GM18870 (cell line): ENCODE results near the gene C1QTNF6.

Source experiments
- ATAC-seq: cut with Tn5 transposase; IDR thresholded peaks from one replicate; pipeline ENCODE4 v1.9.1; 2021; ENCODE audit warnings: moderate library complexity; ENCODE audit not compliant: unreplicated experiment

Gene C1QTNF6

DNA sequence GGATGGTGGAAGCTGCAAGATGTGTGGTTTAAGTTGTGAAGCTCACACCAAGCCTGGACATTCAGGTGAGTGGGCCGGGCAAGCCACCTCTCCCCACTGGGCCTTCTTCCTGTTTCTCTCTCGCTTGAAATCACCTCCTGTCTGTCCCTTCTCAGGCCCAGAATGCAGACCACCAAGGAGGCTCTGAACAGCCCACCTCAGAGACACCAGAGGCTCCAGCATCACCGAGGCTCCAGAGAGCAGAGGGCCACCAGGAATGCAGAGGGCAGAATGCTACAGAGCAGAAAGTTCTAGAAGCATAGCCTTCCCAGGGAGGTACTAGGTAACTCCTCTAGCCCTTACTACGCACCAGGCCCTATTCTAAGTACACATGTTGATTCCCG lies 23.6 kb downstream of the C1QTNF6 start:
- no peak for ATAC-seq

DNA sequence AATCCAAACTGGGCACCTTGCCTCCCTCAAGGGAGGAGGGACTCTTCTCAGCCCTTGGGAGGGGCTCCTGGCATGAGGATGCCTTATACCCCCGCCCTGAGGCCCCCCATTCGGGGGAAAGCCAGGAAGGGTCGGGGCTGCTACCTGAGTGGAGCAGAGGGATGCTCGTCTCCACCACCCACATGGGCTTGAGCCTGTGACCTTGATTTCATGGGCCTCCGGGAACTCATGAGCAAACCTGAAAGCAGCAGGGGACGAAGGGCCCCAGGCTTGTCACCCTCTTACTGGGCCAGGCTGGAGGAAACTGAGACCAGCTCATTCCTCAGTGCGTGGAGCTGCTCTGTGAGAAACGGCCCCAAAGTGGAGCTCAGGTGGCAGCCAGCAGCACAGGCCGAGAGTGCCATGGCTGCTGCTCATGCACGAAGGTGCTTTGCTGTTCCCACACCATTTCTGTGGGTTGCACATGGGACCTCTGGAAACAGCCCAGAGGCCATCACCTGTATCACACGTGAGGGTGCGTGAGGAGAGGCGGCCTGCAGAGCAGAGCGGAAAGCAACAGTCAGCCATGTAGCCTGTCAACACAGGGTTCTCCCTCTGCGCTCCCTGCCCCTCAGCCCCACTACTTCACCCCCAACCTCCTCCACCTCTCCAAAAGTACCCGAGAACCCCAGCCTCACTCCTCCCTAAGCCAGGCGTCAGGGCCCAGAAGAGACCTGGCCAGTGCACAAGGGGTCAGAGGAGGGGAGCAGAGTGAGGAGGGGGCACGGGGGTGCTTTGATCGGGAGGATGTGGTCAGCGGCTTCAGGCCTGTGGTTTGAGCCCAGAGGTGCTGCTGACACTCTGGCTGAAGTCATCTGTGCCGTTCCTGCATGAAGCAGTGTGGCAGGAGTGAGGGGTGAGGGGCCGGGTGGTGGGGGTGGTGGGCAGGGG lies 24.2 kb downstream of the C1QTNF6 start:
- peak; percentile 29 for ATAC-seq

DNA sequence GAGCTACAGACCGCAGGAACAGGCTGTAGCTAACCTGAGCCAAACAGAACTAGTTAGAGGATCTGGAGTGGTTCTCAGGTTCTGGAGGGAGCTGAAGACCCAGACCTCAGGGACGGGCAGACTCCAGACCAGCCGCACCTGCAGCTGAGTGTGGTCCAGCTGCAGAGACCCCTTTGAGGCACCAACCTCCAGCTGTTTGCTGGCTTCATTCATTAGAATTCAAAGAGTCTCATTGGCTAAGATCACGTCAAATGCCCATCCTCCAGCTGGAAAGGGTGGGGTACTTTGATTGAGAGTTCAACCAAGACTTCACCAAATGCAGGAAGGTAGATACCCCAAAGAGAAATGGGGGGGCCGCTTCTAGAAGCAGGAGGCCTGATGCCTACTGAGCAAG lies 25.0 kb downstream of the C1QTNF6 start:
- no peak for ATAC-seq

DNA sequence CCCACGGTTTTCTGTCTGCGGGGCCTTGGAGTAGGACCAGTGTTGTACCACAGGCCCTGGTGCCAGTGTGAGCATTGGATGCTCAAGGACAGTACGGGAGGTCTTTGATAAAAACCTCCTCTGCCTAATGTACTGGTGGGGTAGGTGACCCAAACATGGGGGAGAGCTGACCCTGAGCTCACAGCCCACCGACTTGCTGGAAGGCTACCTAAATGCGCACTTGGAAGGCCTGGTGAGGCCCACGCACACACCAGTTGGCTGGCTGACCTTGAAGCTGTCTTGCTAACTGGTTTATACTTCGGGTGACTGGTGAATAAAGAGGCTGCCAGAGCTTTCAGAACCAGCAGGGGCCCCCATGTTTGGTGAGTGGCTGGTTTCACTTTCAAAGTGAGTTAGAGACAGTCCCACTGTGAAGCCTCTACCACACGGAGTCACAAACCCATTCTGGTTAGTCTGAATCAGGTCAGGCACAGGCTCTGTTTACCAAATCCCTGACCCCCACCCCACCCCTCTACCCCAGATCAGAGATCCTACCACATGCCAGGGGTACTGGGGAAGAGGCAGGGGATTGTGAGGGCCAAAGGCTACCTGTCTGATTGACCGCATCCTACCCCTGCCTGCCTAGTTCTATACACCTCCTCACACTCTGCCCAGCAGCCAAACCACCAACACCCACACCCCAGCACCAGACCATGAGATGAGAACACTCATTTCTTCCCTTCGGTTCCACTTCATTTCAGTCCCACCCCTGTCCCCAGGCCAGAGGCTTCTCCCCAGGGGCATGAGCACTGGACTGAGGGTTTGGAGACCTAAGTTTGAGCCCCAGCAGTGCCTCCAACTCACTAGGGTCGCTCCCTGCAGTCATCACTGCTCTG lies 25.6 kb downstream of the C1QTNF6 start:
- ATAC-seq = peak; percentile 43

DNA sequence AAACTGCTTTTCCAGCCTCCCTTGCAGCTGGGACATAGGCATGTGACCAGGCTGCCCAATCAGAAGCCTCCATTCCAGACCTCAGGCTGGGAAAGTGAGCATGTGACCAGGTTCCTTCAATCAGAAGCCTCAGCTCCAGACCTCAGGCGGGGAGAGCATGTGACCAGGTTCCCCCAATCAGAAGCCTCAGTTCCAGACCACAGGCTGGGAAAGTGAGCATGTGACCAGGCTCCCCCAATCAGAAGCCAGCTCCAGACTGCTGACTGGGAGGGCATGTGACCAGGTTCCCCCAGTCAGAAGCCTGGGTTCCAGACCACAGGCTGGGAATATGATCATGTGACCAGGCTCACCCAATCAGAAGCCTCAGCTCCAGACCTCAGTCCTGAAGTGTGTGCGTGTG lies 26.6 kb downstream of the C1QTNF6 start:
- no peak for ATAC-seq

DNA sequence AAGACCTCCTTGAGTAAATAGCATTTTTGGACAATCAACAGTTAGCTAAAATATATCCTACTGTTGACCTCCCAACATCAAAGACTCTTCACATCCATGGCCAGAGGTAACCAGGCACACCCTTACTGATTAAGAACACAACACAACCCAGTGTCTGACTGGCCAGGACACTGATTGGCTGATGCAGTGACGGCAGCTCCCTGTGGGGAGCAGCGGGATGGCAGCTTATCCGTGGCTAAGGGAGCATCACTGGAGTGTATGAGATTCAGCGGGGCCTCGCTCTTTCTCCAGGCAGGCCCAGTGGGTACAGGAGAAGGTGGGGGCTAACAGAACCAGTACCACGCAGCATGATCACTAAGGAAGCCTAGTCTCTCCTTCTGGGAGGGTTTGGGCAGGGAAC lies 28.0 kb downstream of the C1QTNF6 start:
- ATAC-seq = no peak

DNA sequence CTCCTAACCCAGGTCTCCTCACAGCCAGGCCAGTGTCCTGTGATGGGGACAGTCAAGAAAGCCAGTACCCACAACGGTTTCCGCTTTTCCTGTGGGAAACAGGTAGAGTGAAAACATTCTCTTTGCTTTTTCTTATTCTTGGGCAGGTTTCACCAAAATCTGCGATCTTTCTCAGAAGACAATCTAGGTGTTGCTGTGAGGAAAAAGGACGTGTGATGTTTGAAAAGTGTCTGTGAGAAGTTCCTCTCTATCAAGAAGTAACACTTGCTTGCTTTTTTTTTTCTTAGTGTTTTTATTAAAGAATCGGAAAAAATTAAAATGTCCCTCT lies 29.1 kb downstream of the C1QTNF6 start:
- ATAC-seq = no peak

DNA sequence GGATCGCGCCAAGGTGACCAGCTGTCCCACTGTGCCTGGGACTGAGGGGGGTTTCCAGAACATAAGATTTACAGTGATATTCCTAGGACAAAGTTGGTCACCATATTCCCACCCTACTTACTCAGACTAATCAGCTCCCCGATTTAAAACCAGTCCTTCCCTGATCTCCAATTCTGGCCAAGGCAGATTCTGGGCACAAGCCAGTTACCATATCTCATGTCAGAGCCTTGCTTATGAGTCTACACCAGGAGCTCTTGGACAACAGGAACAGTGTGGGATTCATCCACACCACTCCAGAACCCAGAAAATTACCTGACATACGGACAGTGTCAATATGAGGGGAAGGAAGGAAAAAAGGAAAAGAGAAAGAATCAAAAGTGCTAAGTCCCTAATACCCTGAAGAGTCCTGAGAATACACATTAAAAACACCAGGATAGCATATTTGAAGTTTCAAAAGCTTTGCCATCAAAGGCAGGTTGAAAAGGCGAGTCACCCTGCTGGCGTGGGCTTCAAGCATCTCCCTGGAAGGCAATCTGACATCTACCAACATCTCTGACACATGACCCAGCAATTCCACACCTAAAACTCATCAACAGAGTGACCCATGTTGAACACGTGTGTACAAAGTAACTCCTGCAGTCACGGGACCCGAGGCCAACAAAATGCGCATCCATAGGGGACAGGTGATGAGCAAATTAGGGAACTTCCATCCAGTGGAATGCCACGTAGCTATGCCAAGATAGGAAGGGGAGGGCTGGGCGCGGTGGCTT lies 30.3 kb downstream of the C1QTNF6 start:
- no peak for ATAC-seq

DNA sequence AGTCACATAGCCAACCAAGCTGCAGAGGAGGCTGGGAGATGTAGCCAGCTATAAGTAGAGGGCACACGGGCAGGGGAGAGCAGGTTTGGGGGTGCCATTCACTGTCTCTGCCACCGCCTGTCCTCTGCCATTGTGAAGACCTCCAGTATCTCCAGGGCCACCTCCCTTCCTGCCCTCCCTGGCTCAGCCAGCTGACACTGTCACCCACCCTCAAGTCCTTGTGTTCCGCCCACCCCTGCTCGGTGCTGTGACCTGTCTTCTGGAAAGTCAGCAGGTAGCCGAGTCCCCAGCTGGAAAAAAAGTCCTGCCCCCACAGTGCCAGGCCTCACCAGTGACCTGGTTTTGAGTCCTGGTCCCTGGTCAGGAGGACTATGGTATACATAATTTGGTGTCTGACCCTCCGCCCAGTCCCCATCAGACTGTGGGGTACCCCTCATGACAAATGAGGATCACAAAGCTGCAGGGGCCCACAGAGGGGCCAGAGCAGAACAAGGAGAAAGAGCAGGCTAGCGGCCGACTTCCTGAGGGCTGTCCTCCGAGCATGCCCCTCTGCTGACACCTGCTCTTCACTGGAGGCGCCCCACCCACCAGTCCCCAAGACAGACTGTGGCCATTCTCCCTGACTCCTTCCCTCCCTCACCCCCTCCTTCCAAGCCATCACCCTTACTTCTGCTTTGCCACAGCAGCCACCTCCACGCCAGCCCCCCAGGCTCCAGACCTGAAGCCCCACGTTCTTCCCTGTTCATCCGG lies 31.2 kb downstream of the C1QTNF6 start:
- no peak for ATAC-seq

DNA sequence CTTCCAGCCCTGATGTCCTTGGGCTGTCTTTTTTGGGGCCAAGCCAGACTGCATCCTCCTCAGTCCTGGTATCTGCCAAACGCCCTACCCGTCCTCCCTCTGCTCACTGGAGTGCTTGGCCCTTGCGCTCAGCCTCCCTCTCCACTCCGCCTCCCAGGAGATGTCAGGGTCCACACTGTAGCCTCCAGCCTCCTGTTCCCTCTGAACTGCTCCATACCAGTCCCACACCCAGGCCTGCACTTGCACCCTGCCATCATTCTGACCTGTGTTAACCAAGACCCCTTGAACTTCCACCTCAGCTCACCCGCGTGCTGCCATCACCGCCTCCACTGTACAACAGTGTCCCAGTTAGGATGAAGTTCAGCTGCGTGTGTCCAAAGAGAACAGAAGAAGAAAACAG lies 32.1 kb downstream of the C1QTNF6 start:
- no peak for ATAC-seq

DNA sequence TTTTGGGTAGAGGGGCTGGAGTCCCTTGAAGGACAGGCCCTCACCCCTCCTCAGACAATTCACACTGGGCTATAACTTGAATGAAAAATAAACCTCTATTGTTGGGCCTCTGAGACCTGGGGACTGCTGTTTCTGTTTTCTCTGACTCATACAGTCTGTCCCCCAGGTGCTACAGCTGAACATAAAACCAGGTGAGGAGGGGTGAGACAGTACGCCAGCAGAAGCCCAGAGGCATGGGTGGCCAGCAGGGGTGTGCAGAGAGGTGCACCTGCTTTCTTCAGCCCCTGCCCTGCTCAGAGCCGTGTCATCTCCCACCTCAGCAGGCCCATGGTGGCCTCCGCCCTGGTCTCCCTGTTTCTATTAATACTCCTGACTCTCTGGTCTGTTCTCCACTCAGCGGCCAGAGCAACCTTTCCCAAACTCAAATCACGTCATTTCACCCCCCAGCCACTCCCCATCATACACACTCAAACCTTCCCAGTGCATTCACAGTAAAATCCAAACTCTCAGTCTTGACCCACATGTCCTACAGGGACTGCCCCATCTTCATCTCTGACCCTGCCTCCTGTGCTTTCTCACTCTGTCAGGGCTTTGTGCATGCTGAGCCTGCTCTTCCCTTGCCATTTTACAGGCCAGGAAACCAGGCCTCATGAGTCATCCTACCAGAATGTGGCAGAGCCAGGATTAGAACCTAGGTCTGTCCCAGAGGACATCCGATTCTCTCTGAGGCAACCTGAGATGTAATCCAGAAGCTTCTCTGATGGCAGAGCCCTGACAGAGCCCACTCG lies 32.9 kb downstream of the C1QTNF6 start:
- ATAC-seq = no peak

DNA sequence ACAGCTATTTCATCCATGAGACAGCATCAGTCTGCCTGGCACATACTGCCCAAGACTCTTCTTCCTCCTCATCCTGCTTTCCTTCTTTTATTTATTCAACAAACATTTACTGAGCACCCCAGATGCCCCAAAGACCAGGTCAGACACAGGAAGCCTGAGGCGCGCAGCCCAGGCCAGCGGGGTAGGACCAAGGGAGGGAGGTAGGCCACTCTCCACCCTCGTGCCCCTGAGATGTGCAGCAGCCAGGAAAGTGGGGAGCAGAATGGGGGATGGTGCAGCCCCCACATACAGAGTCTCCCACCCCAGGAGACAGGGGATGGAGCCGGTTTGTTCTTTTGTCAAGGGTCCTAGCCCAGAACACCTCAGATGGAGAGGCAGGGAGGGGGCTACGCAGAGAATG lies 34.1 kb downstream of the C1QTNF6 start:
- ATAC-seq = no peak

DNA sequence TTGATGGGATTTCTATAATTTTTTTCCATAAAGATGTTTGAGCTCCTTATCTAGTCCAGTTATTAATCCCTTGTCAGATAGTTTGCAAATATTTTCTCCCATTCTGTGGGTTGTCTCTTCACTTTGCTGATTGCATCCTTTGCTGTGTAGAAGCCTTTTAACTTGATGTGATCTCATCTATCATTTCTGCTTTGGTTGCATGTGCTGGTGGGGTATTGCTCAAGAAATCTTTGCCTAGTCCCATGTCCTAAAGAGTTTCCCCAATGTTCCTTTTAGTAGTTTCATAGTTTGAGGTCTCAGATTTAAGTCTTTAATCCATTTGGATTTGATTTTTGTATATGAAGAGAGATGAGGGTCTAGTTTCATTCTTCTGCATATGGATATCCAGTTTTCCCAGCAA lies 36.6 kb downstream of the C1QTNF6 start:
- no peak for ATAC-seq

DNA sequence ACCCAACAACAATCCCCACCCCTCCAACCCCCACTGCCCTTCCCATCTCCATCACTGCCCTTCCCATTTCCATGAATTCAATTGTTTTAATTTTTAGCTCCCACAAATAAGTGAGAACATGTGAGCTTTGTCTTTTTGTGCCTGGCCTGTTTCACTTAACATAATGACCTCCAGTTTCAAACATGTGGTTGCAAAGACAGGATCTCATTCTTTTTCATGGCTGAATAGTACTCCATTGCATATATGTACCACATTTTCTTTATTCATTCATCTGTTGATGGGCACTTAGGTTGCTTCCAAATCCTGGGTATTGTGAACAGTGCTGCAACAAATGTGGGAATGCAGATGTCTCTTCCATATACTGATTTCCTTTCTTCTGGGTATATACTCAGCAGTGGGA lies 37.3 kb downstream of the C1QTNF6 start:
- no peak for ATAC-seq

DNA sequence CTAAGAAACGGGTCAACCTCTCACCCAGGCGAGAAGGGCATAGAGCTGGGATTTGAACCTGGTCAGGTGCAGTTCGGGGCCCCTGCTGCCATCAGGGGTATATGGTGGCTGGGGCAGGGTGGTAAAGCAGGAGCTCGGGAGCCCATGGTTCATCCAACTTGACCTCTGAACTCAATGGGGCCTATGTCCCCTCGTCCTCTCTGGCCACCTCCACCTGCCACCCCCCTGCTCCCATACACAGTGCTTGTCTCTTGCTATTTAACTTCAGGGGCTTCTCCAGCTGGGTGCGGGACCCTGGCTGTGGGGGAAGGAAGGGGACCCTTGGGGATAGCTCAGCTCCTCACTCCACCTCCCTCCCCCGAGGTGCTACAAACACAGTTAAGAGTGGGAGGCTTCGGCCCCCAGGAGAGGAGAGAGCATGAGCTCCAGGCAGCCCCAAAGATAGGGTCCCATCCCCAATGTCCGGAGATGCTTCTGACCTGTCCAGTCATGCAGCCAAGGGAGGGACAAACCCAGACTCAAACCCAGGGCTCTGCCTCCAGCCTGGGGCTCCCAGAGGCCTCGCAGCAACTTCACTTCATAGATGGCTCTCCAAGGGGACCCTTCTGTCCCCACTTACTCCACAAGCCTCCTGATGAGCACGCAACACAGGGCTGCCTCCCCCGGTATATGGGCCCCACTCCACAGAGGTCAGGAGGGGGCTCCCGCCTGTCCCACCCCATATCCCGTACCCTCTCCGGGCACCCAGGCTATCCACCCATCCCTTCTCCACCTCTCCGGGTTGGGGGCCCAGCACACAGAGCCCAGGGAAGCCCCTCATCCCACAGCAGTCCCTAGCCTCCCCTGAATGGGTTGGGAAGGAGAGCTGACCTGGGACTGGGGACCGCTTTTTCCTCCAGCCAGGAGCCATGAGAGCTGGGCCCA lies 39.0 kb downstream of the C1QTNF6 start:
- no peak for ATAC-seq

DNA sequence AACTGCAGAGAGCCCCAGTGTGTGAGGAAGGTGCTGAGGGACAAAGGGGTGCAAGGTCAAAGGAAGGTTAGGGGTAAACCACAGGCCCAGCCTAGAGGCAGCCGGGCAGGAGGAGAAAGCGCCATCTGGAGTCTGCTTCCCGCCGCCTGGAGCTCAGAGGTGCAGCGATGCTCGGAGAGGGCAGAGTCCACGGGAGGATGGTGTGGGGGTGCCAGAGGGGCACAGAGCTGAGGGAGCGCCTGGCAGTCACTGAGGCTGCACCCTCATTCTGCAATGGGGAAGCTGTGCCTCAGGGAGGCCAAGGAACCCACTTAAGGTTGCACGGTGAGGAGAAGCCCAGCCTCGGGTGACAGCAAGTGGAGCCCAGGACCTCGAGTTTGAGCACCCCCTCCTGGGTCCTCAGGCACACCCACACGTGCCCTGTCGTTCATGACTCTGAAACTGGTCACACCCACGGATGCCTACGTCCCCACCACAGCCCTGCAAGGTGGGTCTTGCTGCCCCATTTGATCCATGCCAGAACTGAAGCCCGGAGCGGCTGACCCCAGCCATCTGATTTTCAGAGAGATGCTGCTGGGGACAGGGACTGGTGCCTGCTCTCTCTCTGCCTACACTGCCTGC lies 39.9 kb downstream of the C1QTNF6 start:
- no peak for ATAC-seq

DNA sequence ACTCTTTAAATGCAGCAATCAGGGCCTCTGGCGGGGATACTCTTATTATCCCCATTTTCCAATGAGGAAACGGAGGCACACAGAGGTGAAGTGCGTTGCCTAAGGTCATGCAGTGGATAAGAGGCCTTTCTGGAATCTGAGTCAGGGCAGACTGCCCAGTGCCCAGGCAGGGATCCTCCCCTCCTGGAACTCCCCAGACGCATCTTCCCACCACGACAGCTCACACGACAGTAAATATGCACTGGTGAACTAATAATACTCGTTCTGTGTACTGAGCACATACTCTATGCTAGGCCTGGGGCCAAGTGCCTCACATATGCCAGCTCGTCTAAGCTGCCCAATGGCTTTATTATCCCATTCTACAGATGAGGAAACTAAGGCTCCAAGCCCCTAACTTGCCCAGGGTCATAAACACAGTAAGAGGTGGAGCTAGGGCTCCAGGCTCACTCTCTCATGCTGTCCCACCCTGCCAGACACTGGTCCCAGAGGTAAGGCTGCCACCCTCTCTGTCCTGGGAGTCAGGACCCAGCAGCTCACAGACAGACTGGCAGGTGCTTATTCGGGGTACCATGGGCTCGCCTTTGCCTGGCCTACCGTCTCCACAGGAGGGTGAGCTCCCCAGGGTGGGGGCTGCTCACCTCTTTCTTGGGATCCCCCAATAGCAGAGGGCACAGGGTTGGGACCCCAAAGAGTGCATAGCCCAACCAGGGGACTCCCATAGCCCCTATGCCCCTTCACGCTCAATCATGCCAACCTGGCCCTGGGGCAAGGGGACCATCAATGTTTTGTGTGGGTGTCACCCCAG lies 40.7 kb downstream of the C1QTNF6 start:
- no peak for ATAC-seq
